ENCODE data around the gene OR9Q1.
"Not testable (repeated sequence)": the region's sequence is repeated elsewhere in the genome, so short reads cannot be mapped to it uniquely, and the experiment has no call there.

Gene OR9Q1

GRCh38 chr11:58127350-58127749 is 103.7 kb downstream of the OR9Q1 start:
- peak in 10 of 56 donors; percentile 1 to 26 (median 6) for DNase-seq

GRCh38 chr11:58133309-58134076 is 109.8 kb downstream of the OR9Q1 start:
- DNase-seq = no peak

- DNase-seq = no peak
Observed at GRCh38 chr11:58134151-58134550, 110.5 kb downstream of the OR9Q1 start.

- no peak for DNase-seq
Observed at GRCh38 chr11:58135171-58135570, 111.5 kb downstream of the OR9Q1 start.

- DNase-seq = peak in 7 of 56 donors; percentile 3 to 24 (median 10)
Observed at GRCh38 chr11:58142761-58143160, 119.1 kb downstream of the OR9Q1 start.

GRCh38 chr11:58152781-58153180 is 129.1 kb downstream of the OR9Q1 start:
- peak in 1 of 56 donors; percentile 3 for DNase-seq

GRCh38 chr11:58164389-58164788 is 140.7 kb downstream of the OR9Q1 start:
- no peak for DNase-seq

- DNase-seq = no peak
Observed at GRCh38 chr11:58164990-58165389, 141.3 kb downstream of the OR9Q1 start.

- DNase-seq = no peak
Observed at GRCh38 chr11:58165504-58166106, 141.9 kb downstream of the OR9Q1 start.

- DNase-seq = no peak
Observed at GRCh38 chr11:58177409-58178054, 153.9 kb downstream of the OR9Q1 start.

GRCh38 chr11:58178444-58178843 is 154.8 kb downstream of the OR9Q1 start:
- DNase-seq = no peak

GRCh38 chr11:58179648-58180047 is 156.0 kb downstream of the OR9Q1 start:
- DNase-seq = no peak

- DNase-seq = no peak
Observed at GRCh38 chr11:58186938-58187337, 163.3 kb downstream of the OR9Q1 start.

- no peak for DNase-seq
Observed at GRCh38 chr11:58188770-58189169, 165.1 kb downstream of the OR9Q1 start, which contains the start of gene OR9Q2. Gene OR9Q2 (plus strand): TSS chr11:58189070. CDS start chr11:58190491, 1,421 bp downstream.

- no peak for DNase-seq
Observed at GRCh38 chr11:58192229-58192628, 168.5 kb downstream of the OR9Q1 start.

- no peak for DNase-seq
Observed at GRCh38 chr11:58193391-58193790, 169.7 kb downstream of the OR9Q1 start.

- no peak for DNase-seq
Observed at GRCh38 chr11:58195939-58196338, 172.3 kb downstream of the OR9Q1 start.

- DNase-seq = no peak
Observed at GRCh38 chr11:58199271-58199670, 175.6 kb downstream of the OR9Q1 start.

GRCh38 chr11:58204042-58204441 is 180.4 kb downstream of the OR9Q1 start, which contains the start of gene OR1S2:
Gene OR1S2 (minus strand): TSS chr11:58204142. CDS start chr11:58204142, 0 bp downstream.
- DNase-seq = no peak

GRCh38 chr11:58212420-58212819 is 188.7 kb downstream of the OR9Q1 start, which contains the start of gene OR1S1:
Gene OR1S1 (plus strand): TSS chr11:58212720.
- not testable (repeated sequence) for DNase-seq

GRCh38 chr11:58216476-58216875 is 192.8 kb downstream of the OR9Q1 start:
- no peak for DNase-seq

GRCh38 chr11:58222721-58223120 is 199.0 kb downstream of the OR9Q1 start:
- no peak for DNase-seq

Data from amygdala (tissue), 56 donors.